SK-N-SH (cell line): ENCODE results near the gene TAC4. TPM values are rescaled to one million over a fixed set of nuclear protein-coding genes. Genes with fewer than 3 reads are reported as not detected.

Source experiments
- CTCF ChIA-PET: fragments of 300-600, 350-600 bp; formaldehyde crosslinking; extraction: SDS; loops from one replicate; lab custom pipeline; 2021; lab: Yijun Ruan, JAX
- POLR2A ChIA-PET: fragments of 350-600 bp; sonication (Branson Sonifier 250); formaldehyde crosslinking; extraction: SDS; loops from one replicate; lab custom pipeline; 2020; ENCODE audit warnings: antibody characterized with exemption, inconsistent platforms; lab: Yijun Ruan, JAX
- DNase-seq: peaks from one replicate; pipeline ENCODE4 v3.0.0; 2012
- H2AFZ ChIP-seq: fragments of 200-600 bp; sonication (generic); 2 replicates; pipeline ENCODE4 v1.8.1; 2016; ENCODE audit warnings: antibody characterized with exemption, mild to moderate bottlenecking, low read depth
- H3F3A ChIP-seq: fragments of 200-600 bp; sonication (generic); replicated peaks from 2 replicates; pipeline ENCODE3; 2016; ENCODE audit warnings: antibody characterized with exemption, mild to moderate bottlenecking; ENCODE audit not compliant: insufficient read depth
- H3K27ac ChIP-seq, 2 experiments: fragments of 200-500 bp in 1 of 2; fragments of 200-600 bp in 1 of 2; sonication (Bioruptor generic) in 1 of 2; sonication (generic), shearing (Covaris generic) in 1 of 2; 2 replicates each; pipeline versions ENCODE4 v1.5.1 to v1.6.1; 2014 to 2016; ENCODE audit warnings: low read depth in 2 of 2, inconsistent platforms in 1 of 2, low read length in 1 of 2, mild to moderate bottlenecking in 1 of 2, mixed read lengths in 1 of 2
- H3K27me3 ChIP-seq: fragments of 200-600 bp; sonication (generic), shearing (Covaris generic); 2 replicates; pipeline ENCODE4 v1.6.1; 2016; ENCODE audit warnings: mixed run types; ENCODE audit not compliant: insufficient read depth
- H3K36me3 ChIP-seq, 2 experiments: fragments of 200-500 bp in 1 of 2; fragments of 200-600 bp in 1 of 2; sonication (Bioruptor generic) in 1 of 2; sonication (generic) in 1 of 2; replicated peaks in 1 of 2; 2 replicates each; pipeline versions ENCODE3 to v1.5.1; 2014 to 2016; ENCODE audit warnings: low read length in 1 of 2, mild to moderate bottlenecking in 1 of 2; ENCODE audit not compliant: insufficient read depth in 2 of 2, control insufficient read depth in 1 of 2
- H3K4me1 ChIP-seq, 2 experiments: fragments of 200-500 bp in 1 of 2; fragments of 200-600 bp in 1 of 2; sonication (Bioruptor generic) in 1 of 2; sonication (generic), shearing (Covaris generic) in 1 of 2; 2 replicates each; pipeline versions ENCODE4 v1.5.1 to v1.6.1; 2014 to 2016; ENCODE audit warnings: low read depth in 1 of 2, low read length in 1 of 2, mixed run types in 1 of 2; ENCODE audit not compliant: insufficient read depth in 2 of 2, control insufficient read depth in 1 of 2
- H3K4me2 ChIP-seq: fragments of 200-600 bp; sonication (generic), shearing (Covaris generic); 2 replicates; pipeline ENCODE4 v1.6.1; 2017; ENCODE audit warnings: mixed run types
- H3K4me3 ChIP-seq, 2 experiments: fragments of 200-500 bp in 1 of 2; fragments of 200-600 bp in 1 of 2; sonication (Bioruptor generic) in 1 of 2; sonication (generic), shearing (Covaris generic) in 1 of 2; 2 replicates each; pipeline versions ENCODE4 v1.5.1 to v1.8.1; 2014 to 2016; ENCODE audit warnings: low read depth in 2 of 2, inconsistent platforms in 1 of 2, low read length in 1 of 2, mild to moderate bottlenecking in 1 of 2, mixed read lengths in 1 of 2, moderate library complexity in 1 of 2
- H3K79me2 ChIP-seq: fragments of 200-600 bp; sonication (generic); 2 replicates; pipeline ENCODE4 v1.8.1; 2017; ENCODE audit warnings: mild to moderate bottlenecking; ENCODE audit not compliant: insufficient read depth
- H3K9ac ChIP-seq: fragments of 200-600 bp; sonication (generic); 2 replicates; pipeline ENCODE4 v1.6.1; 2017; ENCODE audit warnings: mixed run types
- H3K9me2 ChIP-seq: fragments of 200-600 bp; sonication (generic); 2 replicates; pipeline ENCODE4 v1.6.1; 2017; ENCODE audit warnings: mixed run types
- H3K9me3 ChIP-seq: fragments of 200-600 bp; sonication (generic); 2 replicates; pipeline ENCODE4 v1.6.1; 2017; ENCODE audit warnings: mixed run types, mild to moderate bottlenecking, moderate library complexity
- H4K20me1 ChIP-seq: fragments of 200-600 bp; sonication (generic); 2 replicates; pipeline ENCODE4 v1.6.1; 2017; ENCODE audit warnings: mild to moderate bottlenecking, mixed run types; ENCODE audit not compliant: insufficient read depth
- FOSL2 ChIP-seq: IDR thresholded peaks from 2 replicates; pipeline ENCODE4 v1.4.0; 2012; ENCODE audit warnings: low read depth, mild to moderate bottlenecking, moderate library complexity, borderline replicate concordance
- FOXM1 ChIP-seq: IDR thresholded peaks from 2 replicates; pipeline ENCODE4 v1.4.0; 2012; ENCODE audit warnings: low read depth, mild to moderate bottlenecking
- GATA2 ChIP-seq: sonication (generic); formaldehyde crosslinking; IDR thresholded peaks from 2 replicates; pipeline ENCODE4 v1.5.0; 2020; ENCODE audit warnings: mild to moderate bottlenecking, missing genetic modification reagents
- MEF2A ChIP-seq: IDR thresholded peaks from 2 replicates; pipeline ENCODE4 v1.4.0; 2012; ENCODE audit warnings: low read depth, borderline replicate concordance
- MXI1 ChIP-seq: IDR thresholded peaks from 2 replicates; pipeline ENCODE4 v1.6.1; 2012; ENCODE audit warnings: mild to moderate bottlenecking, low read depth, low read length, improper control_type of control experiment
- NFIC ChIP-seq: IDR thresholded peaks from 2 replicates; pipeline ENCODE4 v1.4.0; 2012; ENCODE audit warnings: borderline replicate concordance
- PBX3 ChIP-seq: IDR thresholded peaks from 2 replicates; pipeline ENCODE4; 2012
- RCOR1 ChIP-seq: fragments of 150-350 bp; IDR thresholded peaks from 2 replicates; pipeline ENCODE4 v1.6.1; 2017; ENCODE audit warnings: antibody characterized with exemption, low read length
- RFX5 ChIP-seq: IDR thresholded peaks from 2 replicates; pipeline ENCODE4 v1.6.1; 2012; ENCODE audit warnings: mild to moderate bottlenecking, improper control_type of control experiment, low read length
- SIN3A ChIP-seq: IDR thresholded peaks from 2 replicates; pipeline ENCODE4 v1.6.1; 2012; ENCODE audit warnings: low read depth, mild to moderate bottlenecking, low read length, moderate library complexity, borderline replicate concordance
- SMC3 ChIP-seq: IDR thresholded peaks from 2 replicates; pipeline ENCODE4 v1.6.1; 2012; ENCODE audit warnings: low read depth, low read length, improper control_type of control experiment
- TAF1 ChIP-seq: IDR thresholded peaks from 2 replicates; pipeline ENCODE4 v1.6.1; 2012; ENCODE audit warnings: low read depth, mild to moderate bottlenecking, low read length, moderate library complexity, borderline replicate concordance
- USF1 ChIP-seq: IDR thresholded peaks from 2 replicates; pipeline ENCODE4 v1.4.0; 2012; ENCODE audit warnings: low read depth, borderline replicate concordance
- USF2 ChIP-seq: fragments of 150-350 bp; IDR thresholded peaks from 2 replicates; pipeline ENCODE4 v1.6.1; 2017; ENCODE audit warnings: antibody characterized with exemption, low read length, low read depth, borderline replicate concordance
- WGBS: methylation state at CpG from one replicate; pipeline ENCODE4 v1.1.6; 2017; ENCODE audit warnings: low lambda C conversion rate; 5-methylcytosine and 5-hydroxymethylcytosine counted together
- polyA plus RNA-seq, 3 experiments: library from polyadenylated mRNA; depleted of rRNA; stranded (reverse); fragments of >200 nt; gene quantifications; 2 replicates each; pipeline ENCODE4 v1.2.3, GENCODE V29; 2012

The TAC4 gene
- polyA plus RNA-seq, 1 of the 3 experiments (the other 2 are of a cell fraction), result not detected

GRCh38 chr17:49873926-49874325 is 26.1 kb upstream of the TAC4 start (continued):
- no peak for TF ChIP-seq RCOR1

GRCh38 chr17:49873466-49873865 is 25.6 kb upstream of the TAC4 start:
- Histone ChIP-seq H3K79me2 (no peaks in the 10 kb centered on the region), H3K9ac (no peak overlapping the region), H3K4me3 (no peak overlapping the region), H3K4me1 (no peaks in the 10 kb centered on the region), H3K9me2 (no peaks in the 10 kb centered on the region), H2AFZ (no peak overlapping the region), H3K4me2 (no peak overlapping the region), H3F3A (no peaks in the 10 kb centered on the region), H3K27me3 (peaks cover 36% of the 10 kb centered on the region), H3K27ac (no peak overlapping the region), H4K20me1 (no peaks in the 10 kb centered on the region), H3K36me3 (no peaks in the 10 kb centered on the region), H3K9me3 (no peaks in the 10 kb centered on the region)
- DNase-seq, result no peak
- POLR2A ChIA-PET, result no interaction called here
- no peak for TF ChIP-seq USF2
- TF ChIP-seq SMC3, result no peak
- no peak for TF ChIP-seq RCOR1
- TF ChIP-seq FOSL2, result no peak
- no peak for TF ChIP-seq PBX3
- TF ChIP-seq MXI1, result no peak
- no peak for TF ChIP-seq GATA2 (CRISPR knock-in tag)
- no peak for TF ChIP-seq TAF1
- TF ChIP-seq RFX5, result no peak
- TF ChIP-seq FOXM1, result no peak
- no peak for TF ChIP-seq MEF2A
- no peak for TF ChIP-seq USF1
- WGBS, result 59% methylated on average over 6 of the region's 6 CpGs
- CTCF ChIA-PET, result interaction anchor here (0.6 to 40.4 kb wide), 9 partner anchors 9 to 123 kb away, joined by 3 to 1665 read pairs (median 4); partner anchors contain the start of gene DLX3

DNA sequence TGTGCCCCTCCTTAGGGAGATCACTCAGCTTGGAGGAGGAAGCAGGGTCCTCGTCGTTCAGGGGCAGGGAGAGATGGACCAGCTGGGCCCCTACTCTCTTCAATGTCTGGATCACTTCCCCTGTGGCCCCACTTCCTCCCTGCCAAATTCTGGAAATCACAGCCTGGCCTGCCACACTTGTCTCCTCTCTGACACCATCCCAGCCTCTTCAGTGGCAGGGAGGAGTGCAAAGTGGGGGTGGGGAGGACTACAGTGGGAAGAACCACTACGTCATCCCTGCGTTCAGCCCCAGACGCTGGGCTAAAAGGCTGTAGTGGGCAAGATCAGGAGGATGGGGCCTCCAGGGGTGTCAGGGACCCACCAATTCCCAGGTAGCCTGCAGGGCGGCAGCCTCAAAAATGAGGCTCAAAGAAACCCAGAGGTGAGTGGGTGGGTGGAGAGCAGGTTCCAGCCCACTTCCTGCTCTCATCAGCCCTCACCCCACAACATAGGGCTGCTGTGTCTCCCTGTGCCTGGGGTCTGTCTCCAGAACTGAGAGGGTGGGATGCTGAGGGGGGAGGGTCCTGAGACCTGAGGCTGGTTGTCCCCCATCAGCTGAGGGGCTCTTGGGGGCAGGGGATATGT is 25.0 kb upstream of the TAC4 start:
- peaks cover 39% of the 10 kb centered on the region for H3K27me3 ChIP-seq
- H3K9ac ChIP-seq, result no peak overlapping the region

More for the DNA sequence above, 25.0 kb upstream of the TAC4 start:
- CTCF ChIA-PET, result interaction anchor here (0.6 to 40.4 kb wide), 8 partner anchors 8 to 124 kb away, joined by 3 to 1665 read pairs (median 6); partner anchors contain the start of gene DLX3
- Histone ChIP-seq H3K9me2 (no peaks in the 10 kb centered on the region), H4K20me1 (no peaks in the 10 kb centered on the region), H3K4me2 (no peak overlapping the region), H3K4me3 (no peak overlapping the region), H2AFZ (no peak overlapping the region), H3K9me3 (no peaks in the 10 kb centered on the region), H3K4me1 (no peaks in the 10 kb centered on the region), H3F3A (no peaks in the 10 kb centered on the region), H3K36me3 (no peaks in the 10 kb centered on the region), H3K79me2 (no peaks in the 10 kb centered on the region), H3K27ac (no peak overlapping the region)
- POLR2A ChIA-PET, result no interaction called here
- DNase-seq, result no peak
- WGBS, result 79% methylated on average over 6 of the region's 6 CpGs
- TF ChIP-seq TAF1 (no peak), NFIC (no peak), SIN3A (no peak), SMC3 (no peak)
